NCI-H146 (cell line): ENCODE results near the gene IER2.
"Not testable (repeated sequence)": the region's sequence is repeated elsewhere in the genome, so short reads cannot be mapped to it uniquely, and the experiment has no call there.

Experiments used
- DNase-seq: peaks from one replicate; lab custom pipeline; 2025; lab: John Stamatoyannopoulos, UW

Gene IER2

DNA sequence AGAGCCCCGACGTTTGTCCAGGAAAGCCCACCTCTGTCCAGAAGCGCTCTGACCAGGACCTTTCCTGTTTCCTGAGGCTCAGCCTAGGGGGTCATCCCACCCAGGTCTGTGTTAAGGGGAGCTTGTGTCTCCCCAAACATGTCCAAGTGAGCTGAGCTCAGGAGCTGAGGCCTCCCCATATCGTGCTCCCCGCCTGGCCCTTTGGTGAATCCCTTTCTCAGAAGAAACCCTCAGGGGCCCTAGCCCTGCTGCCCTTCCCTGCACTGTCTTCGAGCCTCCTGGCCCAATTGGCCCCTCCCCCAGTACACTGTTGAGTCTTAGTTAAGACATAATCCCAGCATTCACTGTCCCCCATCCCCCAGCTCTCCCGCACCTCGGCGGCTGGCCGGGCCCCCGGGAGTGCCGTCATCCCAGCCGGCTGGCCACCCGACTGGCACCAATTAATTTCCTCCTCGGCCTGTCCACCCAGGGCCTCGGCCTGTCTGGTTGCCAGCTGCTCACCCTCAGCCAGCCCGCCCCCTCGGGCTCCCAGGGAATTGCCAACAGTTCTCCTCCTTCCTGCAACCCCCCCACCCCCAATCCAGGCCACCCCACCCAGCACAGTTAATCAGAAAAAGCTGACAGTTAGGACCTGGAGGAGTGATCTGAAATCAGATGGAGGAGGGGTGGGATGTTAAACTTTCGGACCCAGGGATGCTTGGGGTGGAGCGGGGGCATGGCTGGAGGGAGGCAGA, 13.6 kb downstream of the IER2 start:
- peak; percentile 87 for DNase-seq

DNA sequence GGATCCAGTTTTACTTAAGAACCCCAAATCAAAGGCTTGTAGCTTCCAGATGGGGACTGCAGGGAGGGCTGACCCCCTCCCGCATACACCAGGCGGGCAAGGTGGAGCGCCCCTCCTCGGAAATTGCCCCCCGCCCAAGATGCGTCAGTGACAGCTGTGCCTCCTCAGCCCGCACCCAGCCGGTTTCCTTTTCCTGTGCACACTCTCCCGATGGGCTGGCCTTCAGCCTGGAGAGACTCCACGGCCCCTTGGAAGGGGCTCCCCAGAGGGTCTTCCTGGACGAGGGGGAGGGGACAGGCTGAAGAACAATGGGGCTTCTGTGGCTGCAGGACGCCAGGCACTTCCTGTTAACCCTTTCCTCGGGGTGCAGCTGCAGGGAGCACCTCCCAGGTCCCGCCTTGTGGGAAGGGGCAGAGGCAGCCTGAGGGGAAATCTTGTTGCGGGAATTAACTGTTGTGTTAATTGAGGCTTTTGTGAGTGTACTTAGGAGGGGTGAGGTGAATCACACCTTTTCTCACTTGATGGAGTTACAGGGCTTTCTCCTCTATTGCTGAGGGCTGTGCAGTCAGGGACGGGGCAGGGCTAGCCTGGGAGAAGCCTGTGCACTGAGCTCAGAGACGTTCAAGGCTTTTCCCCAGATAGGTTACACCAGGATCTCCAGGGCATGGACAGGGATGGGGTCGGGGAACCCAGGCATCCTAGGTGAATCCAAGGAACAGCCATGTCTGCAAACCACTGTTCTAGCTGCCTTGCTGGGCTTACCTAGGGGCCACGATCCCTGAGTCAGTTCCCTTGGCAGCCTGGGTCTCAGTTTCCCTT, 14.3 kb downstream of the IER2 start:
- peak; percentile 91 for DNase-seq

GRCh38 chr19:13165162-13165997, 15.2 kb downstream of the IER2 start:
- no peak for DNase-seq

GRCh38 chr19:13166151-13166550, 15.9 kb downstream of the IER2 start:
- DNase-seq: not testable (repeated sequence)

DNA sequence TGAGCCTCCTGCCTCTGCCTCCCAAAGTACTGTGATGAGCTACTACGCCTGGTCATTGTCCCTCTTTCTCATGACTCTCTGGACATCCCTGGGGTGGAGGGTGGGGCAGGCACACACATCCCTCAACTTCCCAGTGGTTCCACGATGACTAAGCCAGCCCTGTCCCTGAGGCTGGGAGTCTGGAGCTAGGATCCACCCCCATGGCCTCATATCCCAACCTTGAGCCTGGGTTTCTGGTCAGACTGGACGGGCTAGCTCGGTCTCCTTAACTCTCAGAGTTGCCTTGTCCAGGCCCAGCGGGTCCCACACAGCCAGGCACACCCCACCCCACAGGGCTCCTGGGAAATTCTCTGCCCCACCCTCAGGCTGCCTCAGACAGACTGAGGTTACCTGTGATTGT, 19.6 kb downstream of the IER2 start:
- no peak for DNase-seq

- no peak for DNase-seq
Observed at GRCh38 chr19:13171146-13171545, 20.9 kb downstream of the IER2 start.

DNA sequence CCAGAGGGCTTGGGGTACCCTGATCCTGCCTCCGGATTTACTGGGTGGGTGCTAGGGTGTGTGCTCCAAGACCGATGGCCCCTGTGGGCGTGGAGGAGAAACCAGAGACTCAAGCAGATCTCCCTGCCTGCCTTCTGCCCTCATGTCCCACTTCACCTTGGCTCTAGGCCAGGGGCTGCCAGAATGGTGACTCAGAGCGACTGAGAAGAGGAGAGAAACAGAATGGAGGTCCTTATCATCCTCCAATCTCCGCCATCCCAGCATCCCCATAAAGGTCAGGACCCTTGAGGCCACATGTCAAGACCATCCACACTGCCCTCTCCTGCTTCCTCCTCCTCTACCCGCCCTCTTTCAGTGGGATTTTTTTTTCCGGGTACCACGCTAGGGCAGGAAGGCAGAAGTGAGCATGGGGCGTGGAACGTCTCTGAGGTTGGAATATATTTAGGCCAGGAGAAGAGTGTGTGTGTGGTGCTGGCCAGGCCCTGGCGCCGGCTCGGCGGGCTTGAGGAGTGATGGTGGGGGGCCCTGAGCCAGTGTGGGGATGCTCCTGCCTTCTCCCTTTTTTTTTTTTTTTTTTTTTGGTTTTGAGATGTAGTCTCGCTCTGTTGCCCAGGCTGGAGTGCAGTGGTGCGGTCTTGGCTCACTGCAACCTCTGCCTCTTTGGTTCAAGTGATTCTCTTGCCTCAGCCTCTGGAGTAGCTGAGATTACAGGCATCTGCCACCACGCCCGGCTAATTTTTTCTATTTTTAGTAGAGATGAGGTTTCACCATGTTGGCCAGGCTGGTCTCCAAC, 22.3 kb downstream of the IER2 start:
- DNase-seq: no peak

DNA sequence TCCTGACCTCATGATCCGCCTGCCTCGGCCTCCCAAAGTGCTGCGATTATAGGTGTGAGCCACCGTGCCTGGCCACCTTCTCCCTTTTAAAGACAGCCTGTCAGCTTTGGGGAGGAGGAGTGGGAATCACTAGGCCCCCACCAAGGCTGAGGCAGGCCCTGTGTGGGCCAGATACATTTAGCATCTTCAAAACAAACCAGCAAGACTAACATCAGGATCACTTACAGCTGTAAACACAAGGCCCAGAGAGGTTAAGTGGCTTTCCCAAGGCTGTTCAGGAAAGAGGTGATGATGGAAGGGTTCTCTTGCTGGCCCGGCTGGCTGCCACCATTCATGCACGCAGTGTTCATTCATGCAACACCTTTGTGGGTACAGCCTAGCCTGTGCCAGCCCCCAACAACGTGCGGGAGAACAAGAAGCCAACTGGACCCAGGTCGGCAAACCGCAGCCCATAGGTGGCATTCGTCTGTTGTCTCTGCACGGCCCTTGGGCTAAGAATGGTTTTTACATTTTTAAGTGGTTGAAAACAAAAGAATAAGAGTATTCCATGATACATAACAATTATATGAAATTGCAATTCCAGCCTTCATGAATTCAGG, 23.0 kb downstream of the IER2 start:
- DNase-seq: no peak

GRCh38 chr19:13176345-13176744, 26.1 kb downstream of the IER2 start:
- no peak for DNase-seq

GRCh38 chr19:13177584-13177983, 27.4 kb downstream of the IER2 start:
- not testable (repeated sequence) for DNase-seq

DNA sequence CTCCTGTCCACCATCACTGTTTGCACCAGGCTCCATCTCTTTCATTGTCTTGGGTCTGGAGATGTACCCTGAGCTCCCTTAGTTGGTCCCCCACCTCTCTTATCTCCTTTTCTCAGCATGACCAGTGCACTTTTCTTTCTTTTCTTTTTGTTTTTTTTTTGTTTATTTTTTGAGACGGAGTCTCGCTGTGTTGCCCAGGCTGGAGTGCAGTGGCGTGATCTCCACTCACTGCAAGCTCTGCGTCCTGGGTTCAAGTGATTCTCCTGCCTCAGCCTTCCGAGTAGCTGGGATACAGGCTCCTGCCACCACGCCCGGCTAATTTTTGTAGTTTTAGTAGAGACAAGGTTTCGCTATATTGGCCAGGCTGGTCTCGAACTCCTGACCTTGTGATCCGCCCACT, 28.1 kb downstream of the IER2 start:
- not testable (repeated sequence) for DNase-seq

GRCh38 chr19:13181747-13182388, 31.7 kb downstream of the IER2 start:
- DNase-seq: no peak

DNA sequence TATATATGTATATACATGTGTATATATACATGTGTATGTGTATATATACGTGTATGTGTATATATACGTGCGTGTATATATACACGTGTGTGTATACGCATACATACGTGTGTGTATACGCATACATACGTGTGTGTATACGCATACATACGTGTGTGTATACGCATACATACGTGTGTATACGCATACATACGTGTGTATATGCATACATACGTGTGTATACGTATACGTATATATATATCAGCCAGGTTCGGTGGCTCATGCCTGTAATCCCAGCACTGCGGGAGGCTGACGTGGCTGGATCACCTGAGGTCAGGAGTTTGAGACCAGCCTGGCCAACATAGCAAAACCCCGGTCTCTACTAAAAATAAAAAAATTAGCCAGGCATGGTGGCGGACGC, 34.7 kb downstream of the IER2 start:
- DNase-seq: not testable (repeated sequence)

DNA sequence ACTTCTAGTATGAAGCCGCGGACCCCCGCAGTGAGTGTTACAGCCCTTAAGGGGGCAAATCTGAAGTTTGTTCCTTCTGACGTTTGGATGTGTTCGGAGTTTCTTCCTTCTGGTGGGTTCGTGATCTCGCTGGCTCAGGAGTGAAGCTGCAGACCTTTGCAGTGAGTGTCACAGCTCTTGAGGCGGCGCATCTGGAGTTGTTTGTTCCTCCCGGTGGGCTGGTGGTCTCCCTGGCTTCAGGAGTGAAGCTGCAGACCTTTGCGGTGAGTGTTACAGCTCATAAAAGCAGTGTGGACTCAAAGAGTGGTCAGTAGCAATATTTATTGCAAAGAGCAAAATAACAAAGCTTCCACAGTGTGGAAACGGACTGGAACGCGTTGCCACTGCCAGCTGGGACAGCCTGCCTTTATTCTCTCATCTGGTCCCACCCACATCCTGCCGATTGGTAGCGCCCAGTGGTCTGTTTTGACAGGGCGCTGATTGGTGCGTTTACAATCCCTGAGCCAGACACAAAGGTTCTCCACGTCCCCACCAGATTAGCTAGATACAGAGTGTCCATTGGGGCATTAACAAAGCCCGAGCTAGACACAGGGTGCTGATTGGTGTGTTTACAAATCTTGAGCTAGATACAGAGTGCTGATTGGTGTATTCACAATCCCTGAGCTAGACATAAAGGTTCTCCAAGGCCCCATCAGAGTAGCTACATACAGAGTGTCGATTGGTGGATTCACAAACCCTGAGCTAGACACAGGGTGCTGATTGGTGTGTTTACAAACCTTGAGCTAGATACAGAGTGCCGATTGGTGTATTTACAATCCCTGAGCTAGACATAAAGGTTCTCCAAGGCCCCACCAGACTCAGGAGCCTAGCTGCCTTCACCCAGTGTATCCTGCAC, 35.8 kb downstream of the IER2 start:
- peak; percentile 68 for DNase-seq

- not testable (repeated sequence) for DNase-seq
Observed at GRCh38 chr19:13186688-13187087, 36.5 kb downstream of the IER2 start.

- DNase-seq: no peak
Observed at GRCh38 chr19:13187419-13187818, 37.2 kb downstream of the IER2 start.

- no peak for DNase-seq
Observed at GRCh38 chr19:13189600-13189999, 39.4 kb downstream of the IER2 start.

DNA sequence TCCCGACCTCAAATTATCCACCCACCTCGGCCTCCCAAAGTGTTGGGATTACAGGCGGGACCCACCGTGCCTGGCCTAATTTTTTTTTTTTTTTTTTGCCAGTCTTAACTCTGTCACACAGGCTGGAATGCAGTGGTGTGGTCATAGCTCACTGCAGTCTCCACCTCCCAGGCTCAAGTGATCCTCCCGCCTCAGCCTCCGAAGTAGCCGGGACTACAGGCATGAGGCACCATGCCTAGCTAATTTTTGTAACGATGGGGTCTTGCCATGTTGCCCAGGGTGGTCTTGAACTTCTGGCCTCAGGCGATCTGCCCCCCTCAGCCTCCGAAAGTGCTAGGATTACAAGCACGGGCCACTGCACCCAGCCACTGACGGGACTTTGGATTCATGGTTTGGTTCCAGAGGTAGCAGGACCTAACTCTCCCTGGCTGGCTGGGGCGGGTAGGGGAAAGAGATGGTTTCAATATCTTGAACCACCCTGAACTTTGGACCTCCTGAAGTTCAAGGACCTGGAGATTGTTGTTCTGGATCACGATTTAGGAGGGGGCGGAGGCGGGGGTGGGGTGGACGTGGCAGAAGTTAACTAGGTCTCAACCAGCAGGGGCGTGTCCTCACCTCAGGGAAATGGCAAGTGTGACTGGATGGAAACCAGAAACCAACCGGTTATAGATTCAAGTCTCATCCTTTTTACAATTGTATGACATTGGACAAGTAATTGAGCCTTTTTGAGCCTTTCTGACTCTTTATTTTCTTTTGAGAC, 40.8 kb downstream of the IER2 start:
- no peak for DNase-seq

GRCh38 chr19:13195678-13196077, 45.5 kb downstream of the IER2 start:
- peak; percentile 58 for DNase-seq
